C4-2B (cell line): ENCODE data around the gene POLR2F.

ENCODE experiments used
- CTCF ChIP-seq: fragments of 450-650 bp; conservative IDR thresholded peaks from 2 replicates; pipeline ENCODE4 v1.5.1; 2017; ENCODE audit warnings: mild to moderate bottlenecking
- ZFX ChIP-seq: fragments of 450-650 bp; IDR thresholded peaks from 2 replicates; pipeline ENCODE4 v1.6.1; 2017

- TF ChIP-seq CTCF (no peak), ZFX (no peak)
Measured at GRCh38 chr22:37986371-37986770, 32.9 kb downstream of the POLR2F start.
